GOT3 (cell line): ENCODE results near the gene VEZT.
A peak's percentile ranks its signal among the peaks of the same experiment; 100 is the strongest.
"Not testable (repeated sequence)": the region's sequence is repeated elsewhere in the genome, so short reads cannot be mapped to it uniquely, and the experiment has no call there.

ENCODE experiments used
- DNase-seq: peaks from one replicate; lab custom pipeline; 2025; ENCODE audit warnings: mixed read lengths; lab: John Stamatoyannopoulos, UW

The VEZT gene

DNA sequence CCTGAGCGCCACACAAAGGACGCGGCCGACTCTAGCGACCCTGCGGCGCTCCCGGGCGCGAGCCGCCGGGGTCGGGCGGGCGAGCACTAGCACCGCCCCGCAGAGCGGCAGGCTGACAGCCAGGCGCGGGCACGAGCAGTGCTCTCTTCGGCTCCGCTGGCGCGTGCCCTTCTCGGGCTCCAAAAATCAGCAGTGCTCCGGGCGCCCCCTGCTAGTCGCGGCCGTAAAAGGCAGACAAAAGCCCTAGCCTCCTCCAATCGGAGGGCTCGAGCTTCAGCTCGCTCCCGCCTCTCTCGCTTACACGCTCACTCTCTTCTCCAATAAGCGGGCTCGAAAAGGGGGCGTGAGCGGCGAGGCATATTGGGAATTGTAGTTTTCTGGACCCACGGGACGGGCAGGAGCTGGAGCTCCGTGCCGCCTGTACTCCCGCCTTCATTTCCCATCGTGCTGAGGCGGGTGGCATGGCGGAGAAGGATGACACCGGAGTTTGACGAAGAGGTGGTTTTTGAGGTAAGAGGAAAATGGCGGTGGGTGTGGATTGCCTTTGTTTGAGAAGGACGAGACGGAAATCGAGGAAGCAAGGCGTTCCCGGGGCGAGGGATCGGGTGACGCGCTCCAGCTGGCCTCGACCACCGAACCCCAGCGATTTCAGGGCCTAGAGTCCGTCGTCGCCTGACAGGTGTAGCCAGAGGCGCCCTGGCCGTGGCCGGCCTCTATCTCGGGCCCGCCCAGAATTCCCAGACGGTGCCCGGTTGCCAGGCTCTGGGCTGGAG is at the start of gene VEZT, which contains the start of gene FGD6:
Gene VEZT (plus strand): TSS at position 431 of the 773 bp plus-strand sequence. CDS start 44 bp downstream, at position 475.
Gene FGD6 (minus strand): TSS at position 91 of the 773 bp plus-strand sequence. CDS start 227 bp downstream, outside the sequence.
- peak; percentile 86 for DNase-seq

- no peak for DNase-seq
These were observed 48.9 kb upstream of the VEZT start for GRCh38 chr12:95168746-95169145.

- no peak for DNase-seq
These were observed 48.2 kb upstream of the VEZT start for GRCh38 chr12:95169368-95169767.

- no peak for DNase-seq
These were observed 44.0 kb upstream of the VEZT start for GRCh38 chr12:95173392-95174251.

DNA sequence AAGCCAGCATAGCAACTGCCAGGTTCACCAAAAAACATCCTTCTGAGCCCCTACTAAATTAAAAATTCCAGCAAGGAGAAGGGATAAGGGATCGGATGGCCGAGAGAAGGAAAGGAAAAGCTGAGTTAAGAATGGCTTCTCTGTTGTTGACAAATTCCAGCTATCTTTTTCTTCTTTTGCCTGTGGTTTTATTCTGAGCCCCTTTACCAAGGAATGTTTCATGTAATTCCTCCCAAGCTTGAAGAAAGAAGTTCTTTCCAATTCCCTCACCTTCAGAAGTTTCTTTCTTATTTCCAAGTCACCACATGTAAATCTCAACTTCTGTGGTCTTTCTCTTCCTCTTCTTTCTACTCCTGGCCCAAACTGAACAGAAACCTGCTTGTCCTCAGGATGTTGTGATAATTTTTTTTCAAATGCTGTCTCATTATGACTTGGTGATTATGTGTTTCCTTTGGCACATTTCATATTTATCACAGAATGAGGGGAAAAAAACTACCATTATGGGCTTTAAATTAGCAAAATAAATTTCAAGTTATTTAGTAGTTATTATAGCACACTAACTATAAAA is 40.3 kb upstream of the VEZT start:
- no peak for DNase-seq

DNA sequence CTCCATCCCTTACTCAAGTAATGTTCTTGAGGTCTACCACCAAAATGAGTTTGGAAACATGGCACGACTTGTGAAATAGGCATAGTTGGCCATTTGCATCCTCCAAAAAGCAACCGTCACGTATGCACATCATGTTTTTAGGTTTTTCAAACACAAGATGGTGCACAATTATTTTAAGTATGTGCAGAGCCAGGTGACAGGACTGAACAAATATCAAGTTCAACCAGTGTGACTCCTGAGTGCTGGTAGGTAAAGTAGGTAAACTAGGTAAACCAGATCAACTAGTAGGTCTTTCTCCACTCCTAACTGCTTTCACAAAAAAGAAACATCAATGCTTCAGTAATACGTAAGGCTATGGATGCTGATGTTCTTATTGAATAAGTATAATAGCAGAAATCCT is 39.5 kb upstream of the VEZT start:
- DNase-seq, result no peak

DNA sequence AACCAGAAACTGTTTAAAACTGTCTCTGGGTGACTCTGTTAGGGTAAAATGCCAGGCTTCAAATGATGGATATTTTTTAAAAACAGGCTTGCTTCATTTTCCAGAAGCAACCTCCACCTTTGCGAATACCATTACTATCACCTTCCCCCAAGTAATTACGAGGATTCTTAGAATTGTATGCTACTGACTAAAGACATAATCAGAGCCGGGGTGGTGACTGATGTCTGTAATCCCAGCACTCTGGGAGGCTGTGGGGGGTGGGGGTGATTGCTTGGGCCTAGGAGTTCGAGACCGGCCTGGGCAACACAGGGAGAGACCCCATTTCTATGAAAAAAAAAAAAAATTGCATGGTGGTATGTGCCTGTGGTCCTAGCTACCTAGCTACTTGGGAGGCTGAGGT is 38.6 kb upstream of the VEZT start:
- DNase-seq, result no peak

GRCh38 chr12:95181103-95181502 is 36.5 kb upstream of the VEZT start:
- DNase-seq, result no peak

DNA sequence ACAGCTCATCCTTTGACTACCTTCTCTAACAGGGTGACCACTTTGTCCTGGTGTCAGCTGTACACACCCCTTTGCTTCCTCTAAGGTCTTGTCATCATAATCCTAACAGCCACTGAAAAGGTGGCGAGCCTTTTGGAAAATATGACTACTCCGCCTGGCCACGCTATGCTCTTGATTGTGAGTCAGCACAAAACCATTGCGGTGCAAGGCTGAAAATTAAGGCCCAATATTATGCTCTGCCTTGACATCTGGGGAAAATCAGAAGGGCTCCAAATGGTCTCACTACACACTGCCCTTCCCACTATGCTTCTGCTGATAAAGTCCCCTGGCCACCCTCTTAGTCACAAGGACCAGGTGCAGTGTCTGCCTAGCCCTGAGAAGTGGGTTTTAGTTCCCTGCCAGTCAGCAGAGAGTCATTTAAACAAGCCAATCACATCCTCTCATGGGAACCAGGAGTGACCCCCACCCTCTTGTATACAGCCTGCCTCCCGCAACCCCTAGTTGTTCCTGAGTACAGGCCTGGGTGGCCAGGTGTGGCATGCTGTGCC is 34.7 kb upstream of the VEZT start:
- no peak for DNase-seq

DNA sequence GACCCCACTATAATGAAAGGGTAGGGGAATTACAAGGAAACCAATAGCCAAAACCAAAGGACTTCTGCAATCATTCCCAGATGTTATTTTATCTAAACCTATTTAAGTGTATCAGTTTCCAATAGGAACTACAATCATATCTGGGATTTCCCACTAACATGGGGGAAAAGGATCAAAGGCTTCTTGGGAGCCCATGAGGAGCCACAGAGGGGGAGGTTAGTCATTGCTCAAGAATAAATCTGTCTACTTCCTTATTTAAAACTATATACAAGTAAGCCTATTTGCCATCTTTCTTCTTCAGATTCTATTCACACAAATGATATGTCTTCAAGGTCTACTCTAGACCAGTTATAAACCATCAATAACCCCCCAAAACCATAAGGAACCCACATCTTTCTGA is 33.5 kb upstream of the VEZT start:
- DNase-seq, result no peak

- DNase-seq, result no peak
These were observed 32.5 kb upstream of the VEZT start for GRCh38 chr12:95185072-95185471.

DNA sequence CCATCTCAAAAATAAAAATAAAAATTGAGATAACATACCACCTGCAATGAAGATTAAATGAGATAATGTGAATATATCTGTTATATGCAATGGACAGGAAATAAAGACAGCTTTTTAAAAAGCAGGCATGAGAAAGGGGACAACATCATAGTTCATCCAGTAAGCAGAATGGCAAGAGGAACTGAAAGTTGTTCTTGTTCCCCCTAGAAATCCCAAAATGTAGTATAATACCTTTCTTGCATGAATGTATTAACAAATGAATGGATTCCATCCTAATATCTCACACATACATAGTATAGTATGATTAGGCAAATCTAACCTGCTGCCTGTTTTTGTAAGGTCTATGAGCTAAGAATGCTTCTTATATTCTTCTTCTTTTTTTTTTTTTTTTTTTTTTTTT is 31.8 kb upstream of the VEZT start:
- DNase-seq, result no peak

DNA sequence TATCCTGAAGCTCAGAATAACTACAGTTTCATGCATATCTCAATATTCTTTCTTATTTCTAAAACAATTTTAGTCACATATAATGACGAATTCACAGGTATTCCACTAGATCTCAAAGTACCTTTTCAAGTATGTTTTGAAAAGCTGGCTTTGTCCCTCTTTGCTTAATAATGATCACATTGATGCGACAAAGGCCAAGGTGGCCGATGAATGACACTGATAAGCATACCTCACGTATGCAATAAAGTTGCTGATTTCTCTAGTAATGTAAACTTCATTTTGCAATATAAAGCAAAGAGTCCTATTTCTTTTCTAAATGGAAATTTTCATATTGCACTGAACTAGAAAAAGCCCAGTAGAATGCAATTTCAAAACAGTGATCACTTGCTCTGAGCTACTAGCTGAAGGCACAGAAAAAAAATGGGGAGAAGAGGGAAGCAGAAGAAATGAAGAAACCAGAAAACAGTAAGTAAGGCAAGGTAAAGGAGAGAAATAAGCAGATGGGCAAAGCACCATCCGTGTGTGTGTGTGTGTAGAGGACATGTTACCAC is 29.7 kb upstream of the VEZT start:
- DNase-seq, result no peak

- DNase-seq, result no peak
These were observed 26.4 kb upstream of the VEZT start for GRCh38 chr12:95191060-95191696.

DNA sequence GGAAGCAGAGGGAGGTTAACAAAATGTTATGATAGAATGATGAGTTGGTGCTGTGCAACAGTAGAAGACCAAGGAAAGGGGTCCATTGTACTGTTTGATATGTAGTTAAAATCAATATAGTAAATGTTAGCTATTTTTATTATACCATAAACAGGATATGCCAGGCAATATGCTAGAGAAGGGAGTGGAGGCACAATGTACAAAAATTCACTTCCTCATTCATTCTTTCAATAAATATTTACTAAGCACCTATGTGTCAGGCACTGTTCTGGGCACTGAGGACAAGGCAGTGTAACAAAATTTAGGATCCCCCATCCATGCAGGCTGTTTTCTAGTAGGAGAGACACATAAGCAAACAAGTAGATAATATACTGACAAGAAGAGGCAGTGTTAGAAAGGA is 25.3 kb upstream of the VEZT start:
- DNase-seq, result no peak

GRCh38 chr12:95193139-95193538 is 24.5 kb upstream of the VEZT start:
- DNase-seq, result no peak

DNA sequence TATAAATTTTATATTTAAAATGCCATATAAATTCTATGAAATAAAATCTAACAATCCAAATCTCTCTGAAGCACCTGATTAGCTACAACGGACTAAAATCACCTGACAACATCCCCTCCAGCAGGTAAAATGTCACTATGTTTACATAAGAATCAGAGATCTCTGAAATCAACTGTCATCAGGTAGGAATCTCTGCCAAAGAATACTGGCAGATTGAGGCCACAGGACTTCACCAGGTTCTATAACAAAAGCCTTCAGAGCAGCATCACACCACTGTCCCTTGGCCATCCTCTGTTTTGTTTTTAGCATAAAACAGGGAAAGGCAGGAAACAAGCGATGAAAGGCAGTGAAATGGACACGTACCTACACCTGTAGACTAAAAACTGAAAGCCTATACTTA is 22.5 kb upstream of the VEZT start:
- no peak for DNase-seq

DNA sequence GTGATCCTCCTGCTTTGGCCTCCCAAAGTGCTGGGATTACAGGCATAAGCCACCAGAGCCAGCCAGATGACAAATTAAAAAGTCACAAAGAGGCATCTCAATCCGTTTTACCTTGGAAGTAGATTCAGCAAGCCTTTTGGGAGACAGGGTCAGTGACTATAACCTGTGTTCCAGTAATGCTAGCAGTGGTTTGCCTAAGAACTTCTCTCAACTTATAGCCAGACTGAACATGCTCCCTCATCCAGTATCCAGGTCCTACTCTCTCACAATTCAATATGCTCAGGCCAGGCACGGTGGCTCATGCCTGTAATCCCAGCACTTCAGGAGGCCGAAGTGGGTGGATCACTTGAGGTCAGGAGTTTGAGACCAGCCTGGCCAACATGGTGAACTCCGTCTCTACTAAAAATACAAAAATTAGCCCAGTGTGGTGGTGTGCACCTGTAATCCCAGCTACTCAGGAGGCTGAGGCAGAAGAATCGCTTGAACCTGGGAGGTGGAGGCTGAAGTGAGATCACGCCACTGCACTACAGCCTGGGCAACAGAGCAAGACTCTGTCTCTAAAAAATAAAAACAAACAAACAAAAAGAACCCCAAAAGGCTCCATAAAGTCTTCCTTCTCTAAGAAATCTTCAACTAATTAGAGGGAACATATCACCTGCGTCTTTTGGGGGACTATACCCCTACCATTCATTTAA is 20.6 kb upstream of the VEZT start:
- not testable (repeated sequence) for DNase-seq

- no peak for DNase-seq
These were observed 20.0 kb upstream of the VEZT start for GRCh38 chr12:95197636-95198035.

DNA sequence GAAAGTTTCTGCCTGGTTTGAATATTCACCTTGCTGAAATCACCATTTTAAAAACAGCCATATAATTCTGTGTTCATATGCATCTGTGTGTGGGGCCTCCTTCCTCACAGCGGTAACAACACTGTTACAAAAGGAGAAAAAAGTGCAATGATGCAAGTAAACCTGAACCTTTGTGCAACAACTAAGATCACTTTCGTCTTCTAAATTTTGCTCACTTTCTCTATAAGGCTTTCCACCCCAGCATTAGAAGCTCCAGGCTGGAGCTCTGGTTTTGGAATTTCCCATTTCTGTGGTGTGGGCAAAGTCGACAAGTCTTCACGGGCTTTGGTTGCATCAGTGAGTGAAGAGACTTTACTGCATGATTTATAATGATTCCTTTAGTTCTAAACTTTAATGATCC is 18.7 kb upstream of the VEZT start:
- no peak for DNase-seq
